Kidney glomerular epithelial cell (primary cell): ENCODE measurements around the gene EME1.

Source experiments
- DNase-seq: peaks from one replicate; lab custom pipeline; 2025; lab: John Stamatoyannopoulos, UW

Gene EME1

GRCh38 chr17:50363217-50364060, 9.6 kb upstream of the EME1 start:
- no peak for DNase-seq

- no peak for DNase-seq
These were observed 9.0 kb upstream of the EME1 start for GRCh38 chr17:50364061-50364458.

GRCh38 chr17:50364715-50365114, 8.3 kb upstream of the EME1 start:
- DNase-seq: no peak

GRCh38 chr17:50365165-50365564, 7.9 kb upstream of the EME1 start:
- no peak for DNase-seq

GRCh38 chr17:50365649-50366393, 7.2 kb upstream of the EME1 start:
- no peak for DNase-seq

GRCh38 chr17:50367401-50367800, 5.6 kb upstream of the EME1 start:
- no peak for DNase-seq

GRCh38 chr17:50370052-50370451, 3.0 kb upstream of the EME1 start:
- no peak for DNase-seq

GRCh38 chr17:50371526-50371925, 1.5 kb upstream of the EME1 start:
- no peak for DNase-seq

- DNase-seq: no peak
These were observed 739 bp upstream of the EME1 start for GRCh38 chr17:50372222-50372757.

GRCh38 chr17:50373705-50374104, 676 bp downstream of the EME1 start:
- no peak for DNase-seq

- no peak for DNase-seq
These were observed 3.0 kb downstream of the EME1 start for GRCh38 chr17:50375858-50376538.

GRCh38 chr17:50379351-50380132, 6.5 kb downstream of the EME1 start:
- no peak for DNase-seq

GRCh38 chr17:50380369-50381259, 7.6 kb downstream of the EME1 start:
- DNase-seq: no peak

GRCh38 chr17:50381260-50381815, 8.3 kb downstream of the EME1 start:
- no peak for DNase-seq

GRCh38 chr17:50381920-50382319, 8.9 kb downstream of the EME1 start:
- no peak for DNase-seq

GRCh38 chr17:50382931-50383330, 9.9 kb downstream of the EME1 start:
- no peak for DNase-seq

- no peak for DNase-seq
These were observed 13.5 kb downstream of the EME1 start for GRCh38 chr17:50386510-50386909.

GRCh38 chr17:50388728-50389127, 15.7 kb downstream of the EME1 start:
- no peak for DNase-seq

GRCh38 chr17:50389534-50389933, 16.5 kb downstream of the EME1 start:
- no peak for DNase-seq

GRCh38 chr17:50392621-50393020, 19.6 kb downstream of the EME1 start:
- DNase-seq: no peak
